Neural crest cell (in vitro differentiated cells): ENCODE results near the gene HSP90AB1. TPM values are rescaled to one million over a fixed set of nuclear protein-coding genes. Genes with fewer than 3 reads are reported as not detected.

Experiments used
- DNase-seq: peaks from one replicate; pipeline ENCODE4 v3.0.0; 2021; ENCODE audit warnings: low read depth, mixed read lengths, low spot score
- H3K27ac Mint-ChIP-seq: one replicate; pipeline ENCODE4 v1.8.0; 2021; ENCODE audit warnings: mild to moderate bottlenecking, mixed read lengths; ENCODE audit not compliant: unreplicated experiment
- H3K27me3 Mint-ChIP-seq: 2 replicates; pipeline ENCODE4 v1.8.0; 2021; ENCODE audit warnings: low read depth, mild to moderate bottlenecking, mixed read lengths
- H3K36me3 Mint-ChIP-seq: 2 replicates; pipeline ENCODE4 v1.8.0; 2021; ENCODE audit warnings: low read depth, mild to moderate bottlenecking, mixed read lengths
- H3K4me1 Mint-ChIP-seq: 2 replicates; pipeline ENCODE4 v1.8.0; 2021; ENCODE audit warnings: mixed read lengths
- H3K4me3 Mint-ChIP-seq: one replicate; pipeline ENCODE4 v1.8.0; 2021; ENCODE audit warnings: mild to moderate bottlenecking, mixed read lengths
- H3K9me3 Mint-ChIP-seq: 2 replicates; pipeline ENCODE4 v1.8.0; 2021; ENCODE audit warnings: mixed read lengths
- total RNA-seq: library from RNA; stranded (reverse); gene quantifications from 2 replicates; pipeline ENCODE4 v1.2.1, GENCODE V29; 2021
- TF ChIP-seq, protein P1 (sequence below): fragments of 200-600 bp; sonication (generic); conservative IDR thresholded peaks from 2 replicates; pipeline ENCODE4 v1.5.0; 2021; ENCODE audit warnings: antibody characterized with exemption, mild to moderate bottlenecking

HSP90AB1 gene
- total RNA-seq, 1 donor from 2014 or later = 1,508 TPM

DNA sequence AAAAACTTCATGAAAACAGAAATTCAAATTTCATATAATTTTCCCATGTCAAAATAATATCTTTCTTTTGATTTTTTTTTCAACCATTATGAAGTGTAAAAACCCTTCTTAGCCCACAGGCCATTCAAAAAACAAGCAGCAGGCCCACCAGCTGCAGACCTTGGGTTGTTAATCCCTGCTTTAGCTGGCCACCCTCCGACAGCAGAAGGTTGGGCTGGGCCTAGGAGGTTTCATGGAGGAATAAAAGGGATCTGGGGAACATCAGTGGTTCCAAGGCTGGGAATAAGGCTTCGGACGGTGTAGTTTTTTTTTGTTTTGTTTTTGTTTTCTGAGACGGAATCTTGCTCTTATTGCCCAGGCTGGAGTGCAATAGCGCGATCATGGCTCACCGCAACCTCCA is 3.6 kb upstream of the HSP90AB1 start:
- H3K9me3 Mint-ChIP-seq = no peaks in the 10 kb centered on the region

DNA sequence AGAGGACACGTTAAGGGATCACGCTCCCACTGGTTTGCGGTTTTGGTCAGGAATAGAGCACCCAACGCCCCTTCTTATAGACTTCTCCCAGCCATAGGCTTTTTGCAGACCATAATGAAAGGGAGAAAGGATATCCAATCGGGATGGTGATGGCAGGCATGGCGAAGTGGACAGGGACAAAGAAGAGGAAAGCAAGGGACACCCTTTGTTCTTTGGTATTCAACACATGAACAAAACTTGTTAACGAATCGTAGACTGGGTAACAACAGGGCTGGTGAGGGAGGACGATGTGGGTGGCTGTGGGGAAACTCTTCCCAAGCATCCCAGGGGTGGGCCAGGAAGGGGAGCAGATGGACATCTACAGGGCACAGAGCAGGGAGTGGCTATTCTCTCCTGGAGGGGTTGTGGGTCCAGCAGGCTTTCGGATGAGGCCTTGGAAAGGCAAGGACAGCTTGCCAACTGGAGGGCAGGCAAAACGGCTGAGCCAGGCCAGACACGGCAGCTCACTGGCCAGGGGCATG is 1.4 kb upstream of the HSP90AB1 start:
- no peak for DNase-seq
- Mint-ChIP-seq H3K36me3 (peaks cover 27% of the 10 kb centered on the region), H3K4me1 (peaks cover 43% of the 10 kb centered on the region), H3K27ac (peak overlapping the region; percentile 20), H3K4me3 (peak overlapping the region; percentile 100), H3K27me3 (peaks cover 14% of the 10 kb centered on the region), H3K9me3 (no peaks in the 10 kb centered on the region)
- TF ChIP-seq, protein P1, sequence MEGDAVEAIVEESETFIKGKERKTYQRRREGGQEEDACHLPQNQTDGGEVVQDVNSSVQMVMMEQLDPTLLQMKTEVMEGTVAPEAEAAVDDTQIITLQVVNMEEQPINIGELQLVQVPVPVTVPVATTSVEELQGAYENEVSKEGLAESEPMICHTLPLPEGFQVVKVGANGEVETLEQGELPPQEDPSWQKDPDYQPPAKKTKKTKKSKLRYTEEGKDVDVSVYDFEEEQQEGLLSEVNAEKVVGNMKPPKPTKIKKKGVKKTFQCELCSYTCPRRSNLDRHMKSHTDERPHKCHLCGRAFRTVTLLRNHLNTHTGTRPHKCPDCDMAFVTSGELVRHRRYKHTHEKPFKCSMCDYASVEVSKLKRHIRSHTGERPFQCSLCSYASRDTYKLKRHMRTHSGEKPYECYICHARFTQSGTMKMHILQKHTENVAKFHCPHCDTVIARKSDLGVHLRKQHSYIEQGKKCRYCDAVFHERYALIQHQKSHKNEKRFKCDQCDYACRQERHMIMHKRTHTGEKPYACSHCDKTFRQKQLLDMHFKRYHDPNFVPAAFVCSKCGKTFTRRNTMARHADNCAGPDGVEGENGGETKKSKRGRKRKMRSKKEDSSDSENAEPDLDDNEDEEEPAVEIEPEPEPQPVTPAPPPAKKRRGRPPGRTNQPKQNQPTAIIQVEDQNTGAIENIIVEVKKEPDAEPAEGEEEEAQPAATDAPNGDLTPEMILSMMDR = no peak

More for the DNA sequence above, 3.6 kb upstream of the HSP90AB1 start:
- no peak overlapping the region for H3K27ac Mint-ChIP-seq
- TF ChIP-seq, protein P1 = no peak
- H3K36me3 Mint-ChIP-seq = peaks cover 11% of the 10 kb centered on the region
- peak overlapping the region; percentile 76 for H3K4me3 Mint-ChIP-seq
- peaks cover 26% of the 10 kb centered on the region for H3K4me1 Mint-ChIP-seq
- no peak for DNase-seq
- H3K27me3 Mint-ChIP-seq = peaks cover 14% of the 10 kb centered on the region

DNA sequence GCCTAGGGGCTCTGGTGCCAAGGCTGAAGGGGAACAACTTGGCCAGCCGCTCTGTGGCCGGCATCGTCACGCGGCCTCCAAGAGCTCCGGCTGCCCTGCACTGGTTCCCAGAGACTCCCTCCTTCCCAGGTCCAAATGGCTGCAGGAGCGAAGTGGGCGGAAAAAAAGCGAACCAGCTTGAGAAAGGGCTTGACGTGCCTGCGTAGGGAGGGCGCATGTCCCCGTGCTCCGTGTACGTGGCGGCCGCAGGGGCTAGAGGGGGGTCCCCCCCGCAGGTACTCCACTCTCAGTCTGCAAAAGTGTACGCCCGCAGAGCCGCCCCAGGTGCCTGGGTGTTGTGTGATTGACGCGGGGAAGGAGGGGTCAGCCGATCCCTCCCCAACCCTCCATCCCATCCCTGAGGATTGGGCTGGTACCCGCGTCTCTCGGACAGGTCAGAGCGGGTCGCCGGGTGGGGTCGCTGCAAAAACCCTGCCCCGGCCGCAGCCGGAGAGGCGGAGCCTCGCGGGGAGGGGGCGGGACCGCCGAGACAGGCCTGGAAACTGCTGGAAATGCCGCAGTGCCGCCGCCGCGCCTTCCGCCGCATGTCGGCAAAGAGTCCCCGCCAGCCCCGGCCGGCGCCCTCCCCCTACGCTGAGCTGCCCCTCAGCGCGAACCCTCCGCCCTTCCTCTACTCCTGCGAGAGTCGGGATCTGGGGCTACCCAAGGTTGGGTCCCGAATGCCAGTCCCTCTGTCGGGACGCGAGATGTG is 814 bp upstream of the HSP90AB1 start:
- H3K4me1 Mint-ChIP-seq = peaks cover 47% of the 10 kb centered on the region
- peak overlapping the region; percentile 100 for H3K4me3 Mint-ChIP-seq
- peaks cover 14% of the 10 kb centered on the region for H3K27me3 Mint-ChIP-seq
- H3K9me3 Mint-ChIP-seq = no peaks in the 10 kb centered on the region
- peaks cover 29% of the 10 kb centered on the region for H3K36me3 Mint-ChIP-seq
- peak; percentile 91 for DNase-seq
- TF ChIP-seq, protein P1 = no peak
- H3K27ac Mint-ChIP-seq = peak overlapping the region; percentile 99

DNA sequence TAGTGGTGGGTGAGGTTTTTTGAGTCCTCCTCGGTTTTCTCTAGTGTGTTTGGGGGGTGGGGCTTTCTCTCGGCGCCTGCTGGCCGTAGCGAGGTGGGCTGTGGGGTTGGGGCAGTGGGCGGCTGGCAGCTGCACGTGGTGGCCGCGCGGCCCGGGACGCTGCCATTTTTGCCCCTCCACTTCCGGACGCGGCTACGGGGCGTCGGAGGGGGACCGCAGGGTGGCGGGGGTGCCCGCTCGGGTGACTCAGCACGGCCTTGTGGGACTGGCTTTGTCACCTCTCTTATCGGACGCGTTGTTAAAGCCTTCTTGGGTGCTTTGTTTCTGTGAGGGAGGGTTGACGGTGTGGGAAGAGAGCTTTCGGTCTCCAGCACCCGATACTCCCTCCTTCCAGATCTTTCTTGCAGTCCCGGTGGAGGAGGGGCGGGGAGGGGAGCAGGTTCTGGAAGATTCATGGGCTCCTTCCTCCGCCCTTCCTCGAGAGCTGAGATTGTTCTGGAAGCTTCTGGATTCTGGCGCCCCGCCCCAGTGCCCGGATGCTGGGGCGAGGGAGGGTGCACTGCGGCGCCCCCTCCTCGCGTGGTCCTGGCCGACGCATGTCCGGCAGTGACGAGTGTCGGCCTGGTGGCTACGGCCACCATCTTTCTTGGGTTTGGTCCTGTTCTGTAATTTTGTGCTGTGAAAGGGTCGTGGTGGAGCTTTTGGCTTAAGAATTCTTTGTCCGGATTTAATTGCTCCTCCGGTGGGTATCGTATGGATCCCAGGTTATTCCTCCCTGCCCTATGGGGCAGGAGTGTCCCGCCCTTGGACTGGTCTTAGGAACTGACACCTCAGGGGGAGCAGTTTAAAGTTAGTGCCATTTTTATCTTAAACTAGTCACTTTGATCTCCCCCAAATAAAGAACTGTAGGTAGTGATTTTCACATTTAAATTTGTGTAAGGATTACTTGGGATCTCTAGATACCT is 719 bp downstream of the HSP90AB1 start:
- DNase-seq = no peak
- TF ChIP-seq, protein P1 = no peak
- peaks cover 59% of the 10 kb centered on the region for H3K4me1 Mint-ChIP-seq
- no peaks in the 10 kb centered on the region for H3K9me3 Mint-ChIP-seq
- peak overlapping the region; percentile 100 for H3K4me3 Mint-ChIP-seq
- H3K27me3 Mint-ChIP-seq = peaks cover 14% of the 10 kb centered on the region
- peak overlapping the region; percentile 99 for H3K27ac Mint-ChIP-seq
- H3K36me3 Mint-ChIP-seq = peaks cover 40% of the 10 kb centered on the region

DNA sequence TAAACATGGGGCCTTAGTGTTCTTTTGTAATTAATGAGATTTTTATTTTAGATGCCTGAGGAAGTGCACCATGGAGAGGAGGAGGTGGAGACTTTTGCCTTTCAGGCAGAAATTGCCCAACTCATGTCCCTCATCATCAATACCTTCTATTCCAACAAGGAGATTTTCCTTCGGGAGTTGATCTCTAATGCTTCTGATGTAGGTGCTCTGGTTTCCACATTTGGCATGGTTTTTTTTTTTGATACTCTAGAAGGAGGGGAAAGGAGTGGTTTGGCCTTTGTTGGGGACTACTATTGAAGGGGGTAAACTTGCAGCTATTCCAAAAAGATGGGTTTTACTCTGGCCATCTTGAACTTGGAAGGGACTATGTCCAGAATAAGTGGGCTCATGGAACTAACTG is 1.7 kb downstream of the HSP90AB1 start:
- TF ChIP-seq, protein P1 = no peak
- H3K4me1 Mint-ChIP-seq = peaks cover 68% of the 10 kb centered on the region
- no peaks in the 10 kb centered on the region for H3K9me3 Mint-ChIP-seq
- H3K4me3 Mint-ChIP-seq = peak overlapping the region; percentile 100
- H3K27ac Mint-ChIP-seq = peak overlapping the region; percentile 79
- peaks cover 21% of the 10 kb centered on the region for H3K27me3 Mint-ChIP-seq
- no peak for DNase-seq
- H3K36me3 Mint-ChIP-seq = peaks cover 49% of the 10 kb centered on the region
